BLaER1 treated with 17β-estradiol and CSF1 and Interleukin-3, amounts not matched to agents 10 nM and 100 nM (cell line): Measurements from ENCODE around the gene CCDC89.
"Not testable (repeated sequence)": the region's sequence is repeated elsewhere in the genome, so short reads cannot be mapped to it uniquely, and the experiment has no call there.

Source experiments
- H3K27ac ChIP-seq, 11 experiments: shearing (Covaris generic); formaldehyde crosslinking; 2 replicates each; pipeline ENCODE4 v1.8.1; 2022
- H3K27me3 ChIP-seq, 11 experiments: shearing (Covaris generic); formaldehyde crosslinking; 2 replicates each; pipeline ENCODE4 v1.8.1; 2022
- H3K36me3 ChIP-seq, 11 experiments: shearing (Covaris generic); formaldehyde crosslinking; 2 replicates each; pipeline ENCODE4 v1.8.1; 2022
- H3K4me1 ChIP-seq, 10 experiments: shearing (Covaris generic); formaldehyde crosslinking; 2 replicates each; pipeline ENCODE4 v1.8.1; 2022
- H3K4me2 ChIP-seq, 11 experiments: shearing (Covaris generic); formaldehyde crosslinking; 2 replicates each; pipeline ENCODE4 v1.8.1; 2022
- H3K4me3 ChIP-seq, 10 experiments: shearing (Covaris generic); formaldehyde crosslinking; 2 replicates each; pipeline ENCODE4 v1.8.1; 2022
- H3K9ac ChIP-seq, 11 experiments: shearing (Covaris generic); formaldehyde crosslinking; 2 replicates each; pipeline ENCODE4 v1.8.1; 2022
- H3K9me3 ChIP-seq, 11 experiments: shearing (Covaris generic); formaldehyde crosslinking; replicated peaks in 1 of 11; 2 replicates each; pipeline ENCODE4 v1.8.1; 2022
- H4K20me1 ChIP-seq, 11 experiments: shearing (Covaris generic); formaldehyde crosslinking; 2 replicates each; pipeline ENCODE4 v1.8.1; 2022
- Cebpa-rat ChIP-seq, 11 experiments: shearing (Covaris generic); IDR thresholded peaks; 2 replicates each; pipeline ENCODE4 v1.8.1; 2022

Gene CCDC89

DNA sequence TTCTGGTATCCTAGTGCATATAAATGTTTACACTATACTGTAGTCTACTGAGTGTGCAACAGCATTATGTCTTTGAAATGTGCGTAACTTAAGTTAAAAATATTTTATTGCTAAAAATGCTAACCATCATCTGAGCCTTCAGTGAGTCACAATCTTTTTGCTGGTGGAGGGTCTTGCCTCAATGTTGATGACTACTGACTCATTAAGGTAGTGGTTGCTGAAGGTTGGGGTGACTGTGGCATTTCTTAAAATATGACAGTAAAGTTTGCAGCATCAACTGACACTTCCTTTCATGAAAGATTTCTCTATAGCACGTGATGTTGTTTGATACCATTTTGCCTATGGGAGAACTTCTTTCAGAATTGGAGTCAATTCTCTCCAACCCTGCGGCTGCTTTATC is 12.6 kb downstream of the CCDC89 start:
- Histone ChIP-seq H3K27me3 (no peaks in the 10 kb centered on the region), H3K27ac (no peak overlapping the region), H4K20me1 (no peaks in the 10 kb centered on the region), H3K4me3 (no peak overlapping the region), H3K9me3 (peaks cover 0 to 28% (median 23%) of the 10 kb centered on the region in 11 experiments; a peak in 15 of 22 replicates), H3K4me1 (no peaks in the 10 kb centered on the region), H3K4me2 (no peak overlapping the region), H3K9ac (no peak overlapping the region), H3K36me3 (no peaks in the 10 kb centered on the region)
- no peak for TF ChIP-seq Cebpa-rat (IDR thresholded peaks at IDR 0.05)

DNA sequence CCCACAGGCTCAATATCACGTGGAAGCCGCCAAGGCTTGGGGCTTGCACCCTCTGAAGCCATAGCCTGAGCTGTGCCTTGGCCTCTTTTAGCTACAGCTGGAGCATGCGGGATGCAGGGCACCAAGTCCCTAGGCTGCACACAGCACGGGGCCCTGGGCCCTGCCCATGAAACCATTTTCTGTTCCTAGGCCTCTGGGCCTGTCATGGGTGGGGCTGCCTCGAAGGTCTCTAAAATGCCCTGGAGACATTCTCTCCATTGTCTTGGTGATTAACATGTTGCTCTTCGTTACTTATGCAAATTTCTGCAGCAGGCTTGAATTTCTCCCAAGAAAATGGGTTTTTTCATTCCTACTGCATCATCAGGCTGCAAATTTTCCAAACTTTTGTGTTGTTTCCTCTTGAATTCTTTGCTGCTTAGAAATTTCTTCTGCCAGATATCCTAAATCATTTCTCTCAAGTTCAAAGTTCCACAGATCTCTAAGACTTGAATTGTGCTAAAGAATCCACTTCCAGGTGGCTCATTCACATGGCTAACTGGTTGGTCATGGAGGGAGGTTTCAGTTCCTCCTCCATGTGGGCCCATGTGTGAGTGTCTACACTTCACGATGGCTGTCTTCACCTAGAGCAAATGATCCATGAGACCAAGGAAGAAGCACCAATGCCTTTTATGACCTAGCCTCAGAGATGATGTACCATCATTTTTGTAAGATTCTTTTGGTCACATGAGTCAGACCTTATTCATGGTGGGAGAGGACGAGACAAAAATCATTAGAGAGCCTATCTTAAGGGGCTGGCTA is 13.7 kb downstream of the CCDC89 start:
- Histone ChIP-seq H3K4me2 (no peak overlapping the region), H3K36me3 (no peaks in the 10 kb centered on the region), H3K9ac (no peak overlapping the region), H3K27me3 (no peaks in the 10 kb centered on the region), H4K20me1 (no peaks in the 10 kb centered on the region), H3K9me3 (peaks cover 0 to 28% (median 23%) of the 10 kb centered on the region in 11 experiments; a peak in 15 of 22 replicates), H3K4me1 (no peaks in the 10 kb centered on the region), H3K27ac (no peak overlapping the region), H3K4me3 (no peak overlapping the region)
- no peak for TF ChIP-seq Cebpa-rat (IDR thresholded peaks at IDR 0.05)

DNA sequence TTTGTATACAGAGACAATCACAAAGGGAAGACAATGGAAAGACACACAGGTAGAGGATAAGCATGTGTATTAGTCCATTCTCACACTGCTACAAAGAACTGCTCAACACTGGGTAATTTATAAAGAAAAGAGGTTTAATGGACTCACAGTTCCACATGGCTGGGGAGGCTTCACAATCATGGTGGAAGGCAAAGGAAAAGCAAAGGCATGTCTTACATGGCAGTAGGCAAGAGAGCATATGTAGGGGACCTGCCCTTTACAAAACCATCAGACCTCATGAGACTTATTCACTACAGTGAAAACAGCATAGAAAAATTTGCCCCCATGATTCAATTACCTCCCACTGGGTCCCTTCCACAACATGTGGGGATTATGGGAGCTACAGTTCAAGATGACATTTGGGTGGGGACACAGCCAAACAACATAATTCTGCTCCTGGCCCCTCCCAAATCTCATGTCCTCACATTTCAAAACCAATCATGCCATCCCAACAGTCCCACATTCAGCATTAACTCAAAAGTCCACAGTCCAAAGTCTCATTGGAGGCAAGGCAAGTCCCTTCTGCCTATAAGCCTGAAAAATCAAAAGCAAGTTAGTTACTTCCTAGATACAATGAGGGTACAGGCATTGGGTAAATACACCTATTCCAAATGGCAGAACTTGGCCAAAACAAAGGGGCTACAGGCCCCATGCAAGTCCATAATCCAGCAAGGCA is 14.9 kb downstream of the CCDC89 start:
- not testable (repeated sequence) for H3K4me1 ChIP-seq, H3K27ac ChIP-seq, H3K4me3 ChIP-seq, H3K9ac ChIP-seq, H4K20me1 ChIP-seq, H3K27me3 ChIP-seq, H3K4me2 ChIP-seq, H3K36me3 ChIP-seq
- peaks cover 0 to 28% (median 23%) of the 10 kb centered on the region in 11 experiments; a peak in 15 of 22 replicates for H3K9me3 ChIP-seq

DNA sequence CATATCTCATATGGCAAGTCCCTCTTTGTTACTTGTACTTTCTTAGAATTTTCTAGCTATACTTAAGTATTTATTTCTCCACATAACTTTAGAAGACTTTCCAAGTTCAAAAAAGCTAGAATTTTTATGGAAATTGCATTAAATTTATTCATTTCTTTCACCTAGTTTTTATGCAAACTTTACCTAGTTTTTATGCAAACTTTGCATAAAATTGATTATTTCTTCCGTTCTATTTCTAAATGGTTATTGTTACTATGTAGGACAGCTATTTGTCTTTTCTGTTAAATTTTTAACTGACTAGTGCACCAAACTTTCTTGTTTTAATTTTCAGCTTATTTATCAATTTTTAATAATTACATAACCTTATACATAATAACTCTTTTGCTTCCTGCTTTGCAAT is 17.8 kb downstream of the CCDC89 start:
- H3K27ac ChIP-seq, result no peak overlapping the region

GRCh38 chr11:85666687-85667086 is 19.3 kb downstream of the CCDC89 start:
- TF ChIP-seq Cebpa-rat (IDR thresholded peaks at IDR 0.05), result no peak
- Histone ChIP-seq H3K27ac (no peak overlapping the region), H3K4me3 (no peak overlapping the region), H4K20me1 (peaks cover 23 to 30% (median 24%) of the 10 kb centered on the region in 11 experiments), H3K27me3 (no peaks in the 10 kb centered on the region), H3K4me1 (peaks cover 3 to 16% (median 8%) of the 10 kb centered on the region in 10 experiments; a peak in 16 of 20 replicates), H3K4me2 (no peak overlapping the region), H3K9me3 (peaks cover 0 to 9% (median 3%) of the 10 kb centered on the region in 11 experiments; a peak in 6 of 22 replicates), H3K9ac (no peak overlapping the region), H3K36me3 (peaks cover 0 to 18% (median 6%) of the 10 kb centered on the region in 11 experiments; a peak in 8 of 22 replicates)

More for the DNA sequence above, 17.8 kb downstream of the CCDC89 start:
- no peak for TF ChIP-seq Cebpa-rat (IDR thresholded peaks at IDR 0.05)
- no peak overlapping the region for H3K4me3 ChIP-seq
- H3K36me3 ChIP-seq, result peaks cover 0 to 4% (median 0%) of the 10 kb centered on the region in 11 experiments; a peak in 6 of 22 replicates
- no peaks in the 10 kb centered on the region for H3K27me3 ChIP-seq
- H3K4me1 ChIP-seq, result peaks cover 0 to 9% (median 7%) of the 10 kb centered on the region in 10 experiments; a peak in 13 of 20 replicates
- H3K9me3 ChIP-seq, result peaks cover 0 to 21% (median 10%) of the 10 kb centered on the region in 11 experiments; a peak in 8 of 22 replicates
- peaks cover 8 to 15% (median 9%) of the 10 kb centered on the region in 11 experiments for H4K20me1 ChIP-seq
- no peak overlapping the region for H3K9ac ChIP-seq
- H3K4me2 ChIP-seq, result no peak overlapping the region

GRCh38 chr11:85665733-85666132 is 20.3 kb downstream of the CCDC89 start:
- peak overlapping the region in 6 of 10 experiments; percentile 85 to 99 (median 93); a peak in 6 of 20 replicates for H3K4me3 ChIP-seq

DNA sequence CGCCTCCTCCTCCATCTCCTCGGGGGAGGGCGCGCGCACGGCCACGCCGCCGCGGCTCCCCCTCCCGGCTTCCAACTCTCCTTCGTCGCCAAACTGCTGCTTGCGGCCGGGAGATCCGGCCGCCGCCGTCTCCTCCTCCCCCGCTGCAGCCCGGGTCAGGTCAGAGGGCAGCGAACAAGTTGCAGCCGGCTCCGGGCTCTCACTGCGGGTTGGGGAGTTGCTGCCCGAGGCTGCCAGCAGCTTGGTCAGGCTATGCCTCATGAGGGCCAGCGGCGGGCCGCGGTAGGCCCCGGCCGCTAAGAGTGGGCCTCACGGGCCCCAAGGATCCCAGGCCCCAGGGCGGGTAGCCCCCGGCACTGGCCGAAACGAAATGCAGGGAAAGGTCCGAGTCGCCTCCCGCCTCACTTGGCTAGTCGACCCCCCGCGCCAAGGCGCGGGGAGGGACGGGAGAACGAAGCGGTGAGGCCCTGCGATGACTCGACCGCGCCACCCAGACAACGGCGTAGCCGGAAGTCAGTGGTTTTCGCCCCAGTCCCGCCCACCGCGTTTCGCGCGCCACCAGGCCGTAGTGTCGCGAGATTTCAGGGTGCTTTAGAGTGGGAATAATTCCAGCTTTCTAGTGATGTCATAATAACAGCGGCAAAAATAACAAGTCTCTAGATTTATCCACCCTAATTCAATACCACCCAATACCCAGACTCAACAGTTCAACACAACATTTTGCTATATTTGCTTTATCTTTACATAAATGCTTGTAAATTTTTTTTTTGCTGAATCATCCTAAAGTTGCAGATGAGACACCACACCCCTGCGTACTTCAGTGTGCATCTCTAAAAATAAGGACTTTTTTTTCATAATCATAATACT is 21.1 kb downstream of the CCDC89 start, which contains the start of gene CREBZF:
CREBZF (minus strand) TSS at position 515 of the 867 bp plus-strand sequence; CDS start at position 261, 254 bp downstream.
- Histone ChIP-seq H3K27me3 (no peaks in the 10 kb centered on the region), H3K4me3 (peak within 1 kb of the TSS; percentile 85 to 99 (median 90)), H3K36me3 (peaks cover 8 to 37% (median 23%) of the 10 kb centered on the region in 11 experiments; a peak in 18 of 22 replicates), H3K4me2 (peak within 1 kb of the TSS; percentile 82 to 98 (median 91)), H3K27ac (peak within 1 kb of the TSS; percentile 93 to 100 (median 98)), H3K4me1 (peaks cover 3 to 35% (median 26%) of the 10 kb centered on the region in 10 experiments; a peak in 18 of 20 replicates), H4K20me1 (peaks cover 38 to 48% (median 42%) of the 10 kb centered on the region in 11 experiments), H3K9ac (peak within 1 kb of the TSS; percentile 94 to 100 (median 98)), H3K9me3 (no peaks in the 10 kb centered on the region)
- TF ChIP-seq Cebpa-rat (IDR thresholded peaks at IDR 0.05), result no peak

More at GRCh38 chr11:85665733-85666132, 20.3 kb downstream of the CCDC89 start:
- Histone ChIP-seq H3K9ac (peak overlapping the region in 3 of 11 experiments; percentile 98 to 100 (median 100); a peak in 4 of 22 replicates), H3K27ac (peak overlapping the region in 10 of 11 experiments; percentile 93 to 100 (median 98); a peak in 16 of 22 replicates), H3K36me3 (peaks cover 0 to 28% (median 14%) of the 10 kb centered on the region in 11 experiments; a peak in 14 of 22 replicates), H3K27me3 (no peaks in the 10 kb centered on the region), H3K4me1 (peaks cover 3 to 26% (median 17%) of the 10 kb centered on the region in 10 experiments; a peak in 18 of 20 replicates), H3K4me2 (peak overlapping the region; percentile 21 to 98 (median 88); a peak in 17 of 22 replicates), H3K9me3 (0 out of 22 replicates have a peak, but pooled peaks cover 0 to 4% (median 0%) of the 10 kb centered on the region in 11 experiments), H4K20me1 (peaks cover 32 to 39% (median 33%) of the 10 kb centered on the region in 11 experiments)
- no peak for TF ChIP-seq Cebpa-rat (IDR thresholded peaks at IDR 0.05)
